GM23338 (cell line): ENCODE data around the gene CACNB1.

Source experiments
- POLR2AphosphoS5 ChIP-seq: IDR thresholded peaks from 2 replicates; pipeline ENCODE4 v1.6.1; 2016; ENCODE audit warnings: antibody characterized with exemption, low read depth
- STAT1 ChIP-seq: IDR thresholded peaks from one replicate; pipeline ENCODE4 v1.6.1; 2016; ENCODE audit warnings: antibody characterized with exemption; ENCODE audit not compliant: unreplicated experiment
- ZNF331 ChIP-seq: fragments of 250-450 bp; sonication (Bioruptor Pico); IDR thresholded peaks from 2 replicates; pipeline ENCODE4 v1.5.0; 2020; ENCODE audit warnings: low read depth, mild to moderate bottlenecking, moderate library complexity
- TF ChIP-seq, protein P1 (sequence below), 2 experiments: fragments of 200-600 bp in 1 of 2; sonication (generic) in 1 of 2; conservative IDR thresholded peaks; 2 replicates each; pipeline versions ENCODE4 v1.5.1 to v1.6.1; 2016 to 2017; ENCODE audit warnings: antibody characterized with exemption in 2 of 2, low read depth in 2 of 2, mild to moderate bottlenecking in 2 of 2, moderate library complexity in 1 of 2

DNA sequence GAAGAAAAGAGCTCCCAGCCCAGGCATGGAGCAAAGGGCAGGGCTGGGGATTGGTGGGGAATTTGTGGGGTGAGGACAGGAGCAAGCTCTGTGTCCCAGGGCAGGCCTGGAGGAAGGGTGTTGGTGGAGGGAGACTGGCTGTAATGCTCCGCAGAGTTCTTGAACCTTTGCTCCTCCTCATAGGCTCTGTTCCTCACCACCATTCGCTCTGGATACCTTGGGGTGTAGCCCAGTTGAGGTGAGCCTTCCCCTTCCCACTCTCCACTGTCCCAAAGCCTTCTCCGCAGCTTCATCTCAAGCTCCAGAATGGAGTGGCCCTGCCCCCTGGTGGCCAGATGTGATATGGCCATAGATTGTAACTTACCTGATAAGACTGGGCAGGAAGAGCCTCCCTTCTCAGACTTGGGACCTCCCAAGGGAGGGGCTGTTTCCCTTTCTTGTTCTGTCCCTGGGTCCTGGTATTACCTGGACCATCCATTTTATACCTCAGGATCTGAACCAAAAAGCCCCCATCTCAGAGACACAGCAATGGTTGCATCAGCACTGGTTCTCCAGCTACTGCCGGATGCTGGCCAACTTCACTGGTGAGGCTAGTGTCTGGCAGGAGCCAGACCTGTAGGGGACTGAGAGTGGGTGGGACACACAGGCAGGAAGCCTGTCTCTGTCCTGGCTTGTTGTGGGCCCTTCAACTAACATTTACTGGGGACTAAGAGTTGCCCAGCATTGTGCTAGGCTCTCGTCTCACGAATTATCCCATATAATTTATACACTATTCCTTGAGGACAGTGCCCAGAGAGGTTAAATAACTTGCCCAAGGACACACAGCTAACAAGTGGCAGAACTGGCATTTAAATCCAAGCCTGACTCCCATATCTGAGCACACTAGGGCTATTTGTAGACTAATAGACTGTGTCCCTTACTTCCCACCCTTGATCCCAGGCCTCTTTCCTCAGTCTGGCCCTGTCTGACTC lies 47.4 kb upstream of the CACNB1 start:
- TF ChIP-seq, protein P1, sequence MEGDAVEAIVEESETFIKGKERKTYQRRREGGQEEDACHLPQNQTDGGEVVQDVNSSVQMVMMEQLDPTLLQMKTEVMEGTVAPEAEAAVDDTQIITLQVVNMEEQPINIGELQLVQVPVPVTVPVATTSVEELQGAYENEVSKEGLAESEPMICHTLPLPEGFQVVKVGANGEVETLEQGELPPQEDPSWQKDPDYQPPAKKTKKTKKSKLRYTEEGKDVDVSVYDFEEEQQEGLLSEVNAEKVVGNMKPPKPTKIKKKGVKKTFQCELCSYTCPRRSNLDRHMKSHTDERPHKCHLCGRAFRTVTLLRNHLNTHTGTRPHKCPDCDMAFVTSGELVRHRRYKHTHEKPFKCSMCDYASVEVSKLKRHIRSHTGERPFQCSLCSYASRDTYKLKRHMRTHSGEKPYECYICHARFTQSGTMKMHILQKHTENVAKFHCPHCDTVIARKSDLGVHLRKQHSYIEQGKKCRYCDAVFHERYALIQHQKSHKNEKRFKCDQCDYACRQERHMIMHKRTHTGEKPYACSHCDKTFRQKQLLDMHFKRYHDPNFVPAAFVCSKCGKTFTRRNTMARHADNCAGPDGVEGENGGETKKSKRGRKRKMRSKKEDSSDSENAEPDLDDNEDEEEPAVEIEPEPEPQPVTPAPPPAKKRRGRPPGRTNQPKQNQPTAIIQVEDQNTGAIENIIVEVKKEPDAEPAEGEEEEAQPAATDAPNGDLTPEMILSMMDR (conservative IDR thresholded peaks at IDR 0.05; ENCODE audit: low read depth in 2 of 2): peak; percentile 98 to 99
- no peak for TF ChIP-seq STAT1
- no peak for TF ChIP-seq POLR2AphosphoS5
- no peak for TF ChIP-seq ZNF331 (CRISPR knock-in tag)
